ENCODE measurements around the gene CD244. TPM values are rescaled to one million over a fixed set of nuclear protein-coding genes. Genes with fewer than 3 reads are reported as not detected.

CD244 gene
- total RNA-seq: 1 to 10 TPM in 1 of 4 donors, under 1 TPM in 1, not detected in 2; 0.52 to 1.2 TPM

- no peaks in the 10 kb centered on the region for H3K27me3 ChIP-seq
- intact Hi-C loops (cut with DNase I; ENCODE audit: low total_unique reads): no loop called here
- no peaks in the 10 kb centered on the region for H3K9me3 ChIP-seq
- no peak within 1 kb of the TSS for H3K27ac ChIP-seq
- TF ChIP-seq CTCF (IDR thresholded peaks at IDR 0.05) (no peak), POLR2A (IDR thresholded peaks at IDR 0.05) (no peak)
- H3K4me1 ChIP-seq: no peaks in the 10 kb centered on the region
- no peak within 1 kb of the TSS for H3K4me3 ChIP-seq
- H3K36me3 ChIP-seq: no peaks in the 10 kb centered on the region
- DNase-seq: no peak
Measured at GRCh38 chr1:160862203-160863060, at the start of gene CD244. TSS of gene CD244 (minus strand) at chr1:160862887. CDS start at chr1:160862677, 210 bp downstream.

- Histone ChIP-seq H3K4me1 (no peaks in the 10 kb centered on the region), H3K36me3 (no peaks in the 10 kb centered on the region), H3K27ac (no peak overlapping the region), H3K27me3 (no peaks in the 10 kb centered on the region), H3K9me3 (no peaks in the 10 kb centered on the region), H3K4me3 (no peak overlapping the region)
- DNase-seq: no peak
- TF ChIP-seq POLR2A (IDR thresholded peaks at IDR 0.05): no peak
- TF ChIP-seq CTCF (IDR thresholded peaks at IDR 0.05): no peak
- intact Hi-C loops (cut with DNase I; ENCODE audit: low total_unique reads): no loop called here
Measured at GRCh38 chr1:160911925-160912324, 49.2 kb upstream of the CD244 start.

- DNase-seq: no peak
- Histone ChIP-seq H3K27me3 (no peaks in the 10 kb centered on the region), H3K4me3 (no peak overlapping the region), H3K27ac (no peak overlapping the region), H3K36me3 (no peaks in the 10 kb centered on the region), H3K4me1 (no peaks in the 10 kb centered on the region), H3K9me3 (no peaks in the 10 kb centered on the region)
- TF ChIP-seq POLR2A (IDR thresholded peaks at IDR 0.05) (no peak), CTCF (IDR thresholded peaks at IDR 0.05) (no peak)
- intact Hi-C loops (cut with DNase I; ENCODE audit: low total_unique reads): no loop called here
Measured at GRCh38 chr1:160911441-160911840, 48.8 kb upstream of the CD244 start.

- H3K4me3 ChIP-seq: no peak overlapping the region
- H3K27me3 ChIP-seq: no peaks in the 10 kb centered on the region
- H3K27ac ChIP-seq: no peak overlapping the region
- no peaks in the 10 kb centered on the region for H3K36me3 ChIP-seq
- H3K9me3 ChIP-seq: no peaks in the 10 kb centered on the region
- no peak for TF ChIP-seq POLR2A (IDR thresholded peaks at IDR 0.05)
- no peak for TF ChIP-seq CTCF (IDR thresholded peaks at IDR 0.05)
- intact Hi-C loops (cut with DNase I; ENCODE audit: low total_unique reads): no loop called here
- H3K4me1 ChIP-seq: no peaks in the 10 kb centered on the region
- no peak for DNase-seq
Measured at GRCh38 chr1:160910170-160910750, 47.6 kb upstream of the CD244 start.

GRCh38 chr1:160907976-160908375, 45.3 kb upstream of the CD244 start:
- intact Hi-C loops (cut with DNase I; ENCODE audit: low total_unique reads): no loop called here
- no peak for DNase-seq
- Histone ChIP-seq H3K4me1 (no peaks in the 10 kb centered on the region), H3K36me3 (no peaks in the 10 kb centered on the region), H3K27me3 (no peaks in the 10 kb centered on the region), H3K4me3 (no peak overlapping the region), H3K27ac (no peak overlapping the region), H3K9me3 (no peaks in the 10 kb centered on the region)
- TF ChIP-seq POLR2A (IDR thresholded peaks at IDR 0.05) (no peak), CTCF (IDR thresholded peaks at IDR 0.05) (no peak)
